ENCODE data around the gene EFCAB6.

The EFCAB6 gene

DNA sequence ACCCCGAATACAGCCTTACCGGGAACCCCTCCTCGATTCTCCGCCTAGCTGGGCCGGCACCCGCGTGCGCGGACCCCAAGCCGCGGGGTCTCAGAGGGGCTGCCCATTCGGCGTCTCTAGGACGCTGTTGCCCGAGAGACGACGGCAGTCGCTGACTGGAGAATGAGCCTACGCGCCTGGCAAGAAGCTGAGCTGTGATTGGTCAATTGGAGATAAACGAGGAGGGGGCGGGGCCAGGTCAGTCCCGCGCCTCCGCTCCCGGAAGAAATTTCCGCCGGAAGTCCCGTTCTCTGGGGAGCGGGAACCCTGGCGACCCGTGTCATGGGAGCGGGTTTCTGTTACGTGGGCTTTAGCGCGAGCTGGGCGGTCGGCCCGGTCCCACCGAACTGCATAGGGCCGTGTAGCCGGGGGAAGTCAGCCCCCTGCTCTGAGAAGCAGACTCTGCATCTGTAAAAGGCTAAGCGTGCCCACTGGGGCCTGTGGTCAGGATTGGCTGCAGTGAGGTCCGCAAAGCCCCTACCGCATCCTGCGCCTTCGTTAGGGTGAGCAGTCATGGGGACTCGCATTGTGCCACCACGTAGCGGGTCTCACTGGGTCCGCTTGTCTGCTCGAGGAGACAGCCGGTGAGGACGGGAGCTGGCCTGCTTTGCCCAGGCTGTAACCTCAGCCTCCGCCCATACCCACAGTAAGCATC, at the start of gene EFCAB6:
TSS of gene EFCAB6 (minus strand) at position 157 of the 694 bp plus-strand sequence. CDS start 29,987 bp downstream, outside the sequence.
- peak; percentile 85 for FAIRE-seq

- no peak for FAIRE-seq
These were observed 49.4 kb upstream of the EFCAB6 start for GRCh38 chr22:43861529-43861928.

DNA sequence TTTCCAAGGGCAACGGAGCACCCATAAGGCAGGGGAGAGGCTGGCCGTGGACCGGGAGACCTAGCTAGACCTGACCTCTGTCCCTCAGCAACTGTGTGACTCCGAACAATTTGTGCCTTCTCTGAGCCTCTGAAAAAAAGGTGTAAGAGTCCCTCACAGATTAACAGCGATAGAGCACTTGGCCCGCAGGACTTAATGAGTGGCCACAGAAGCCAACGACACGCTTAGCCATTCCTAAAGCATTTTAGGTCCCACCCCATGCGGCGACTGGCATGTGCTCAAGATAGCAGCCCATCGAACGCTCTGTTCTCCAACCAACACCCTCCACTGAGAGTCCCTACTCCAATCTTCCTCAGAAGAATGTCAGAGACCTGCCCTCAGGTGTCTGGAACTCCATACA, 48.7 kb upstream of the EFCAB6 start:
- FAIRE-seq: no peak

- no peak for FAIRE-seq
These were observed 48.0 kb upstream of the EFCAB6 start for GRCh38 chr22:43860126-43860525.

GRCh38 chr22:43859621-43860020, 47.5 kb upstream of the EFCAB6 start:
- FAIRE-seq: no peak

- no peak for FAIRE-seq
These were observed 47.1 kb upstream of the EFCAB6 start for GRCh38 chr22:43859176-43859575.

DNA sequence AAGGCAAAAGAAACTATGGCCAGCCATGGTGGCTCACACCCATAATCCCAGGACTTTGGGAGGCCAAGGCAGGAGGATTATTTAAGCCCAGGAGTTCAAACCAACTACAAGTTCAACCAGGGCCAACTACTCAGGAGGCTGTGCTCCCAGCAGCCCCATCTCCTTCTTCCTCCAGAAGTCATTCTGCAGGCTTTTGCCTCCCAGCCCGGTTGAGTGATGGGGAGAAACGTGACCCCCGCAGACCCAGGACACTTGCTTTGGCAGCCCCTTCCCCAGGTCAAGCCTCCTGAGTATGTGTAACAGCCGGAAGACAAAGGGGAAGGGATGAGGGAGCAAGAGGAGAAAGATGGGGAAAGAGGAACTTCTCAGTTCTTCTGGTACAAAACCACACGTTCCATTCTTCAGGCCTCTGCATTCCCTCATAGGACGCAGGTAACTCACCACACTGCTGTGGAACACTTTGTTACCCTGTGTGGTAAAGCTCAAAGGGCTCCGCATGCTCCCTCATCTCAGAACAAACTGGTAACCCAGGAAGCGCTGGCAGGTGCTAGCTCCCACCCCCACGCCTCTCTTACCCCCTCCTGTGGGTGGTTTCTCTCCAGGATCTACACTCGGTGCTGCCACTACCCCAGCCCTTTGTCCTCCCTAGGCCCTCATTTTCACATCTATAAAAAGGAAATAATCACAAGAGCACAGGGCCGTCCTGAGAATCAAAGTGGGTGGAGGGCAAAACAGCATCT, 46.2 kb upstream of the EFCAB6 start:
- no peak for FAIRE-seq

- no peak for FAIRE-seq
These were observed 45.3 kb upstream of the EFCAB6 start for GRCh38 chr22:43857367-43857766.

DNA sequence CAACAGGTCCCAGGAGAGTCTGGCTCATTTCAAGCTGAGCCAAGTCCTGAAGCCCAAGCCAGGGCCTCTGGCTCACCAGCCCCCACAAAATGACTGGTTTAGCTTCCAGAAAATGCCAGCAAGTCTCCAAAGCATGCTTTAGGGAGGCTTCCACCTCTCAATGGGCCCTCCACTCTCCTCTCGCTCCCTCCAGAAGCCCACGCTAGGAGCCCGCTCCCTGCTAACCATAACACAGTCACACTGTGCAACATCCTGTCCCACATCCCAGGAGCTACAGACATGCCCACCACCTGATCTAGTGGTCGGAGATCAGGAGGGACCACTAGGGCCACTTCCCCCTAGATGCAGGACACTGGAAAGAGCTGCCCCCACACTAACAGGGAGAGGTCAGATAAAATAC, 43.3 kb upstream of the EFCAB6 start:
- no peak for FAIRE-seq

DNA sequence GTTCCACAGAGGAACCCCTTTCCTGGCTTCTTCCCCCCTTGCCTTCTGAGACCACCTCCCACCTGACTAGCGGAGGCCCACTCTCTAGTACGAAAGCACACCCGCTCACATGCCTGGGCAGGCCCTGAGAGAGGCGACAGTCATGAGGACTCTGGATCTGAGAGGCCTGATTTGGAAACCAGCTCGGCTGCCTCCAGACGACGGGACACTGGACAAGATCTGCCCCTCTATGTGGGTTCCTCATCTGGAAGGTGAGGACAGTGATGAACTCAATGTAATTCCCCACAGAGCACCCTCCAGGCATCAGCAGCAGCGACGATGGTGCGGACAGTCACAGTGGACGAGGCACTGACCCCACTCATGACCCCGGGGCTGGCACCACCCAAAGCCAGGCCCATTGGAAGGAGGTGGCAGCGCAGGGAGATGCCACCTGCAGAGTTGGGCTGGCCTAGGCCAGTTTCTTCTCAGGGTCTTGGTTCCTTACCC, 42.7 kb upstream of the EFCAB6 start:
- FAIRE-seq: no peak

GRCh38 chr22:43854121-43854785, 42.1 kb upstream of the EFCAB6 start:
- no peak for FAIRE-seq

DNA sequence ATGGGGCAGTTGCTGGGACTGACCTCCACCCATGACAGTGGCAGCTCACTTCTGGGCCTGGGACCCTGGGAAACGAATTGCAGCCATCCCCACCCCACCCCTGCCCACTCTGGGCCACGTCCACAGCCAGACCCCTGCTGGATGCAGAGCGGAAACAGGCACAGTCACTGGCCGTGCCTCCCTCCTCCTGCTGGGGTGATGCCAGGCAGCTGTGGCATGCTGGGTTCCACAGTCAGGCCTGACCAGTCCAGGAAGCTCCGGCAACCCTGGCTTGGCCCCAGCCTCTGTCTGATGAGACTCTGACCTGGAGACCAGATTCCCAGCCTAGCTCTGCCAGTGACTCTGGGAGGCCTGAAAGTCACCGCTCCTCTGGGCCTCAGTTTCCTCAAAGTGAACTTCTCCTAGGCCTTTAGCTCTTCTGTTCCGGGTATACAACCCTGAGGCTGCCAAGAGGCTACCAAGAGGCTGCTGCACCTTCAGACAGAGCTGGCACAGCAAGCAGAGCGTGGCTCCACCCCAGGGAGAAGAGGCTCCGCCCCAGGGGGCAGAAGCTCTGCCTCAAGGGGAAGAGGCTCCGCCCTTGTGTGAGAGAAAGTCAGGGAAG, 41.3 kb upstream of the EFCAB6 start:
- FAIRE-seq: no peak

DNA sequence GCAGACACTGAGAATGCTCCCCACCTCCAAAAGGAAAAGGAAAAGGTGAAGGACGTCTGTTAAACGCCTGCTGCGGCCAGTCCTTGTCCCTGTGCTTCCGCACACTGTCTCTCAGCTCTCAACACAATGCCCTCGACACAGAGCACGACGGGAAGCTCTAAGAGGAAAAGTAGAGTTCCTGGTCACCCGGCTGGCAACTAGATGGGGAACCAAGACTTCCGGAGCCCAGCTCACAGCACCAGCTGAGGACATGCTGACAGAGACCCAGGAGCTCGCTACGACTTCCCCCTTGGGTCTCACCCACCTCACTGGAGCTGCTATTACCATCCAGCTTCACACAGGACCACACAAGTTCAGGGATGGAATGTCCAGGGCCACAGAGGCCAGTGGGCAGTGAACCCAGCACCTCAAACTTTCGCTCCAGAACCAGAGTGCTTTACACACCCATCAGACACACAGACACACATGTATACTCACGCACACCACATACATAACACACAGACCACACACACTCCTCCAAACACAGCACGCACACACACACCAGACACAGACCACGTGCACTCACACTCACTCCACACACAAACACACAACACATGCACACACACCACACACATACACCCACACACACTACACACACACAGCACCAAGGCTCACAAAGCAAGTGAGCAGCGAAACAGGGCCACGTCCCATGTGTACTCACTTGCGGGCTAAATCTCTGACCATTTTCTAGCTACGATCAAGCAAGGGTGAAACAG, 40.6 kb upstream of the EFCAB6 start:
- no peak for FAIRE-seq

- no peak for FAIRE-seq
These were observed 39.8 kb upstream of the EFCAB6 start for GRCh38 chr22:43851979-43852307.

DNA sequence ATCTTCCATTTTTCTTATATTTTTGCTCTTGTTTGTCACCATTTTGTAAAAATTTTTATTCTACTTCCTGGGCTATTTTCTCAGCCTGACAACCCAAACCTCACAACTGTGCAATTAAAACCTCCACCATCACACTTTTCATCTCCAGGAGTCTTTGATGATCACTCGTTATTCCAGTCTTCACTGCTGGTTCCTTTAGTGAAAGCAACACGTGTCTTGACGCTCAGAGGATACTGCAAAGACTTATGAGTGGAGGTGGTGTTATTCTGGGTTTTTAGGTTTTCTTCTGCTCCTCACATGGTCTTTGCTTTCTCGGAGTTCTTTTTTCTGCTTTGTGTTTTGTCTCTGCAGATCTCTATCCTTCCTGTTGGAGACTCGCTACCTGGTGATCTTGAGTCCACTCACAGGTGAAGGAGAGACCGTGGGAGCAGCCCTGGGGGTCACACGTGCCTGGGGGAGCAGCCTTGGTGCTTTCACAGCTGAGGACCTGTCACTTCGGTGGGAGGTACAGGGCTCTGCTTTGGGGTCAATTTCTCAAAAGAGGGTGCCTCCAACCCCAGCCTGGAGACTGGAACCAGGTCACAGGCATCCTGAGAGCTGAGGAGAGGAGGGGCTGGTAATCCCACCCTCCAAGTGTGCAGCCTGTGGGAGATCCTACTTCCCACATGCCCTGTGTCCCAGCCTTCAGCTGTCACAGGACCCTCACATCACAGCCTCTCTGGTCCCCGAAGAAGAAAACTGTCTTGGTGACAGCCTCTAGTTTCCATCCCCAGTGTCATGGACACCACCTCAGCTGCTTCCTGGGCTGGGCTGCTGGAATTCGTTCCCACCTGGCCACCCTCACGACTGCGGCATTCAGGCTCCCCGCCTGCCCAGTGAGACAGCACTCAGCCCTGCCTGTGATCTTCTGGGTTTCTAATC, 39.2 kb upstream of the EFCAB6 start:
- FAIRE-seq: no peak

DNA sequence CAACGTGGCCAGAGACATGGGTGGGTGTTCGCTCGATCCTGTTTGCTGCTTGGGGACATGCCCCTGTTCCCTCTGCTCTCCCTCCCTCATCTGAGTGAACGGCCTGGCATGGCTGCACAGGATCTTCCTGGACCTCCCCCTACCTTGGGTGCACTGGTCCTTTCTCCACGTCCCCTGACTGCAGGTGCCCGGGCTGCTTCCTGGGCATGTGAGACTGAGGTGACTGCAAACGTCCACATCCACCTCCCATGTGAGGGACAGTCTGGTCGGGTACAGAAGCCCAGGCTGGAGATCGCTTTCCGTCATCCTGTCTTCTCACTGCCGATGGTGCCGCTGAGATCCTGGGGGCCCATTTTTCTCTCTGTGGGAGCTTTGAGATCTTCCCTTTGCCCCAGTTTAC, 38.4 kb upstream of the EFCAB6 start:
- no peak for FAIRE-seq

GRCh38 chr22:43849731-43850130, 37.6 kb upstream of the EFCAB6 start:
- no peak for FAIRE-seq

DNA sequence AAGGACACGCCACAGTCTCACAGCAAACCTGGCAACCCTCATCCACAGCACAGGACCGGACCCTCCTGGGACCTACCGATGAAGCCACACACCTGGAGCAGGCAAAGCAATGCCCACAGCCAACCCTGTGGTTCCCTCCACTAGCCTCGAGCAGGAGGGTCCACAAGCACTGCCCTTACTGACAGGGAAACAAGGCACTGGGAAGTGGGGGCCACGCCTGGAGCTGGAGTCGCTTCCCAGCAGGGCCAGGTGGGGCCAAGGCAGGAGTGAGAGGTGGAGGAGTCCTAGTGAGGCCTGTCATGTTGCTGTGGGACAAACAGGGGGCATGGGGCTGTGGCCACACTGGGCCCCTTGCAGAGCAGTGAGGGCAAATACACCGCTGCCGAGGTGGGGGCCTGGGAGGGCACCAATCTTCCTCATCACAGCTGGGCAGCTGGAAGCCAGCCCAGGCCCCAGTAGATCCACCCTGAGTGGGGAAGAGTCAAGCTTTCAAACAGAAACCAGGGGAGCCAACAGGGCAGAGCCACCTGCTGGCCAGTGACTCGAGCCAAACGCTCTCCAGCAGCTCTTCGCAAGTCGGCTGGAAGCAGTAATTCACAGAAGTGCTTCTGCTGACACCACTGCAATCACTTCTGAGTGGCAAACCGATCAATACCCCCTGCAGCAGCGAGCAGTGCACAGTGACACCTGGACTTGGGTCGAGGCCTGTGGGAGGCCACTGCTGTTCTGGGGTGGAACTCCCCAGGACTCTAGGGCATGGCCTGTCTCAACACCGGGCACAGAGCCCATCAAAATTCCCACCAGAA, 36.5 kb upstream of the EFCAB6 start:
- FAIRE-seq: no peak

GRCh38 chr22:43847376-43848289, 35.5 kb upstream of the EFCAB6 start:
- FAIRE-seq: no peak

DNA sequence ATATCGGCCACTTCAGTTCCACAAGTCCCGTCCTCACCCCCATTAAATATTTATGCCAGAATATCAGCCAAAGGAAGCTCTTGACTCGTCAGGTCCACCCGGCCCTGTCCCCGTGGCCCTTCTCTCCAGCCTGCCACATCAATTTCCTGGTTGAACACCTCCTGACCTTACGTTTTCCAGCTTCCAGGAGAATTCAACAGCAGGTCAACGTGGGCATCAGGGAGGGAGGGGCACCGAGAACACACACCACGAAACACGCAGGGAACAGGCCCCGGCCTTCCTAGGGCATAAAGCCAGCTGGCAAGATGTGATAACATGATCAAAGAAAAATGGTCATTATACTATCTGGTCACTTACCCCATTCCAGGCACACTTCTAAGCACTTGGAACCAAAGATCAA, 34.9 kb upstream of the EFCAB6 start:
- FAIRE-seq: no peak

Data from endometrium (tissue), 2 donors.